ENCODE data around the gene GMIP.
"Not testable (repeated sequence)": the region's sequence is repeated elsewhere in the genome, so short reads cannot be mapped to it uniquely, and the experiment has no call there.

Gene GMIP

DNA sequence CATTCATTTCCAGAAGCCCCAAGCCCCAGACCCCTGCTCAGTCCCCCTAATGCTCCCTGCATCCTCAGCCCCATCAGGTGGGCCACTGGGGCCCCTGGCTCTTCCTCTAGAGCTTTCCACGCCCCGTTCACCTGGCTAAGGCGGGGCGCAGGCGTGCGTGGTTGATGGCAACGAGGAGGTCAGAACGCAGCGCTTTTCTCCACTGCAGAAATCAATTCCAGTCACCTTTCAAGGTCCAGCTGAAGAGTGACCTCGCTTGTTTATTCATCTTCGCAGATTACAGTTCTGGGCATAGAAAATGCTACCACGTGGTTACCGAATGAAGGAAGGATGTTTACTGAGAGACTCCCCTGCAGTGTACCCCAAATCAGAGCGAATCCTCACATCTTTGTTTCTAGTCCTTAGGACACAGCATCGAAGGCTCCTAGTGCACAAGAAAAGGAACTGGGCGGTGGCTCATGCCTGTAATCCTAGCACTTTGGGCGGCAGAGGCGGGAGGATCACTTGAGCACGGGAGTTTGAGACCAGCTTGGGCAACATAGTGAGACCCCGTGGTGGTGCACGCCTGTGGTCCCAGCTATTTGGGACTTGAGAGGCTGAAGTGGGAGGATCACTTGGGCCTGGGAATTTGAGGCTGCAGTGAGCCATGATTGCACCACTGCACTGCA lies 24.1 kb downstream of the GMIP start:
- Histone ChIP-seq H3K9me3 (ENCODE audit: control insufficient read depth in 1 of 2, low read length in 2 of 2) (no peaks in the 10 kb centered on the region), H3K36me3 (ENCODE audit: control insufficient read depth in 1 of 2, insufficient read depth in 2 of 2, low read length in 2 of 2) (no peaks in the 10 kb centered on the region), H3K4me3 (ENCODE audit: low read depth in 1 of 2, low read length in 2 of 2) (peak overlapping the region; percentile 21 to 56), H3K27me3 (ENCODE audit: low read depth, low read length) (no peaks in the 10 kb centered on the region), H3K27ac (ENCODE audit: low read length) (no peak overlapping the region), H3K4me1 (ENCODE audit: control insufficient read depth in 1 of 2, insufficient read depth in 2 of 2, low read length in 2 of 2) (peaks cover 0 to 11% of the 10 kb centered on the region in 2 donors)

DNA sequence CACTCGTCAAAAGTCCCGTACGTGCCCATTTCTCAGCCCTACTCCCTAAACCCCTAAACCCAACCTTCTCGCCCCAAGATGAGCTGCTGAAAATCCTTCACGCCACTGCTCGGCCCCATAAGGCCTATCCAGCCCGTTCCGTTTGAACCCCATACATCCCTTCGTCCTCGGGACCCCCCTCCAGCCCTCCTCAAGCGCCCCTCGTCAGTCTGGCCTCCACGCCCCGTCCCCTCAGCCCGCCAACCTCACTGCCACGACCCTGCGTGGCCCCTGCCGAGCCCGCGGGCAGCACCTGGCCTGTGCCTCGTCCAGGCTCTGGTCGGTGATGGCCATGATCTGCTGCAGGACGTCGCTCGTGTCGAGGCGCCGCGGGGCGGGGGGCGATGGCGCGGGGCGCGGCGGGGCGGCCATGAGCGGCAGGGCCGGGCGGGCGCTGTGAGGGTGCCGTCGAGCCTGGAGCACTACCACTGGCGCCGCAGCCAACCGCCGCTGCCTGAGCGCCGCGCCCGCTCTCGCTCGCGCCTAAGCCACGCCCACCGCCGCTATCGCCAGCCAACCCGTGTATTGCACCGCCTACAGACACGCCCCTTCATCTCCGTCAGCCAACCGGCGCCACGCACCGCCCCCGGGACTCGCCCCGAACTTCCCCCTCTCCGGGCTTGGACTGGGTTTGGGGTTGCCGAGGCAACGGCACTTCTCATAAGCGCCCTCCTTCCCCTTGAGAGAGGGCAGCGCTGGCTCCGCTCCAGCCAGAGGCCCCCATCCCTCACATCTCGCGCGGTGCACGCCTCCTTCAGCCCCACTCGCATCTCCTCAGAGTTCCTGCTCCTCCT lies 25.0 kb downstream of the GMIP start, which contains the start of gene PBX4:
TSS of gene PBX4 (minus strand) at position 469 of the 833 bp plus-strand sequence. CDS start at position 411, 58 bp downstream.
- peak within 1 kb of the TSS; percentile 39 to 56 for H3K4me3 ChIP-seq (ENCODE audit: low read depth in 1 of 2, low read length in 2 of 2)
- H3K27ac ChIP-seq (ENCODE audit: low read length): no peak within 1 kb of the TSS
- no peaks in the 10 kb centered on the region for H3K27me3 ChIP-seq (ENCODE audit: low read depth, low read length)
- H3K36me3 ChIP-seq (ENCODE audit: control insufficient read depth in 1 of 2, insufficient read depth in 2 of 2, low read length in 2 of 2): no peaks in the 10 kb centered on the region
- no peaks in the 10 kb centered on the region for H3K9me3 ChIP-seq (ENCODE audit: control insufficient read depth in 1 of 2, low read length in 2 of 2)
- H3K4me1 ChIP-seq (ENCODE audit: control insufficient read depth in 1 of 2, insufficient read depth in 2 of 2, low read length in 2 of 2): peaks cover 0 to 11% of the 10 kb centered on the region in 2 donors

DNA sequence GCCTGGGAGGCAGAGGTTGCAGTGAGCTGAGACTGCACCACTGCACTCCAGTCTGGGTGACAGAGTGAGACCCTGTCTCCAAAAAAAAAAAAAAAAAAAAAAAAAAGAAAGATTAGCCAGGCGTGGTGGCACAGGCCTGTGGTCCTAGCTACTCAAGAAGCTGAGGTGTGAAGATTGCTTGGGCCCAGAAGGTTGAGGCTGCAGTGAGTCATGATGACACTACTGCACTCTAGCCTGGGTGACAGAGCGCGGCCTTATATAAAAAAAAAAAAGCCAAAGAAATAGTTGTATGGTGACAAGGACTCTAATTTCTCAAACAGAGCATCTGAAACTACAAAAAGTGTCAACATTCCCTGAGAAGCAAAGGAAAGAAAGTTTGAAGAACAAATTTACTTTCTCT lies 28.4 kb downstream of the GMIP start:
- peaks cover 0 to 11% of the 10 kb centered on the region in 2 donors for H3K4me1 ChIP-seq (ENCODE audit: control insufficient read depth in 1 of 2, insufficient read depth in 2 of 2, low read length in 2 of 2)
- H3K27me3 ChIP-seq (ENCODE audit: low read depth, low read length): no peaks in the 10 kb centered on the region
- no peaks in the 10 kb centered on the region for H3K9me3 ChIP-seq (ENCODE audit: control insufficient read depth in 1 of 2, low read length in 2 of 2)
- H3K36me3 ChIP-seq (ENCODE audit: control insufficient read depth in 1 of 2, insufficient read depth in 2 of 2, low read length in 2 of 2): no peaks in the 10 kb centered on the region
- H3K4me3 ChIP-seq (ENCODE audit: low read depth in 1 of 2, low read length in 2 of 2): no peak overlapping the region
- no peak overlapping the region for H3K27ac ChIP-seq (ENCODE audit: low read length)

DNA sequence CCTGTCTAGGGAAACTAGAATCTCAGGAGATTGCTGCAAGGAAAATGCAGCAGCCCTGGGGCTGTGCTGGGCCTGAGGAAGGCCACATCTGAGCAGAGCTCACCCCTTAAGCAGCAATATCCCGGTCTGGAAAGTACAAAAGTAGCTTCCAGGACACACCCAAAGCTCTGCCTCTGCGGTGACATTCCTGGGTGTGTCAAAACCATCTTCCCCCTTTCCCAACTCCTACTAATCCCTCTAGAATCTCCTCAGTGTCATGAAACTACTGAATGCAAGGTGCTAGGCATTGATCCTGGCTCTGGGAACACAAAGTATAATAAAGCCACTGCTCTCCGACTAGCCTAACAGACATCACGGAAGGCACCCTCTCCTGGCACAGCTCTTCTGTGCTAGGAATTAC lies 30.0 kb downstream of the GMIP start:
- peaks cover 0 to 4% of the 10 kb centered on the region in 2 donors for H3K4me1 ChIP-seq (ENCODE audit: control insufficient read depth in 1 of 2, insufficient read depth in 2 of 2, low read length in 2 of 2)
- no peaks in the 10 kb centered on the region for H3K36me3 ChIP-seq (ENCODE audit: control insufficient read depth in 1 of 2, insufficient read depth in 2 of 2, low read length in 2 of 2)
- no peaks in the 10 kb centered on the region for H3K27me3 ChIP-seq (ENCODE audit: low read depth, low read length)
- H3K9me3 ChIP-seq (ENCODE audit: control insufficient read depth in 1 of 2, low read length in 2 of 2): no peaks in the 10 kb centered on the region
- H3K27ac ChIP-seq (ENCODE audit: low read length): no peak overlapping the region
- no peak overlapping the region for H3K4me3 ChIP-seq (ENCODE audit: low read depth in 1 of 2, low read length in 2 of 2)

DNA sequence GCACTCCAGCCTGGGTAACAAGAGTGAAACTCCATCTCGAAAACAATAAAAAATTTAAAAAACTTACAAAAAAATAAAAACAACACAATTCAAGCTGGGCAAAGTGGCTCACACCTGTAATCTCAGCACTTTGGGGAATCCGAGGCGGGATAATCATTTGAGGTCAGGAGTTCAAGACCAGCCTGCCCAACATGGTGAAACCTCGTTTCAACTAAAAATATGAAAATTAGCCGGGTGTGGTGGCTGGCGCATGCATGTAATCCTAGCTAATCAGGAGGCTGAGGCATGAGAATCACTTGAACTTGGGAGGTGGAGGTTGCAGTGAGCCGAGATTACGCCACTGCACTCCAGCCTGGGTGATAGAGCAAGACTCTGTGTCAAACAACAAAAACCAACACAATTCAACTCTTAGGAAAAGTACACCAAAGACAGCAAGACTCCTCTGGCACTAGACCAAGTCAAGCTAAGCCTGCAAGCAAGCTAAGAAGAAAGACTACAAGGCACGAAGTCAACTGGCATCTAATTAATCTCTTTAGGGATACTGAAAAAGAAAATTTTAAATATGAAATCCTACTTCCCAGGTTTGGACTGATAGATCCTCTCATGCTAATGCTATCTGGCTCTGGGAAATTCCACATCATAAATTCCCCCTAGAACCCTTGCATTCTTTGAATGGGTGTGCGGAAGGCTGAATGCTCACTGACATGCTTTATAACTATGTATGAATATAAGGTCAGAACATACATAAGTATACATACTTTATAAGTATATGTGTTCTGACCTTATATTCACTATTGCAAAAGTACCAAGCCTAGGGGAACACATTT lies 32.9 kb downstream of the GMIP start:
- H3K27ac ChIP-seq (ENCODE audit: low read length): no peak overlapping the region
- no peaks in the 10 kb centered on the region for H3K27me3 ChIP-seq (ENCODE audit: low read depth, low read length)
- no peak overlapping the region for H3K4me3 ChIP-seq (ENCODE audit: low read depth in 1 of 2, low read length in 2 of 2)

DNA sequence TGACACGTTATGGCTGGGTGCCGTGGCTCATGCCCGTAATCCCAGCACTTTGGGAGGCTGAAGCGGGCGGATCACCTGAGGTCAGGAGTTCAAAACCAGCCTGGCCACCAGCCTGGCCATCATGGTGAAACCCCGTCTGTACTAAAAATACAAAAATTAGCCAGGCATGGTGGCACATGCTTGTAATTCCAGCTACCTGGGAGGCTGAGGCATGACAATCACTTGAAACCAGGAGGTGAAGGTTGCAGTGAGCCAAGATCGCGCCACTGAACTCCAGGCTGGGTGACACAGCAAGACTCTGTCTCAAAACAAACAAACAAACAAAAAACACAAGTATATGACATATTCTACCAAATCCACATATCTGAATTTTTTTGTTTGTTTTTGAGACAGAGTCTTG lies 36.8 kb downstream of the GMIP start:
- not testable (repeated sequence) for H3K4me3 ChIP-seq (ENCODE audit: low read depth in 1 of 2, low read length in 2 of 2); H3K27ac ChIP-seq (ENCODE audit: low read length); H3K9me3 ChIP-seq (ENCODE audit: control insufficient read depth in 1 of 2, low read length in 2 of 2)

More for the DNA sequence above, 32.9 kb downstream of the GMIP start:
- no peaks in the 10 kb centered on the region for H3K9me3 ChIP-seq (ENCODE audit: control insufficient read depth in 1 of 2, low read length in 2 of 2)
- no peaks in the 10 kb centered on the region for H3K36me3 ChIP-seq (ENCODE audit: control insufficient read depth in 1 of 2, insufficient read depth in 2 of 2, low read length in 2 of 2)
- H3K4me1 ChIP-seq (ENCODE audit: control insufficient read depth in 1 of 2, insufficient read depth in 2 of 2, low read length in 2 of 2): no peaks in the 10 kb centered on the region

DNA sequence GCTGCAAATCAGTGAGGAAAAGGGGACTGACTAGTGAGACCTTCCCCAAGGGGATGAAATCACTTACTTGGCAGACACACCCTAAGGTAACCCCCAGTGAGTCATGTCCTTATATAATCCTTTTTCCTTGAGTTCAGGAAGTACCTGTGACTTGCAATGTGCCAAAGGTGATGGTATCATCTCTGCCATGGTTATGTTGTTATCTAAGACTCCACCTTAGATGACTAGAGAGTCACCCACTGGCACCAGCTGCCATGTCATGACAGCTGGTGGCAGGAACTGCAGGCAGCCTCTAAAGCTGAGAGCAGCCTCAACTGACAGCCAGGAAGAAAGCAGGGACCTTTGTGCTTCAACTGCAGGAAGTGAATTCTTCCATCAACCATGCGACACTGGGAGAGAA lies 37.4 kb downstream of the GMIP start:
- Histone ChIP-seq H3K4me1 (ENCODE audit: control insufficient read depth in 1 of 2, insufficient read depth in 2 of 2, low read length in 2 of 2) (no peaks in the 10 kb centered on the region), H3K27me3 (ENCODE audit: low read depth, low read length) (no peaks in the 10 kb centered on the region), H3K27ac (ENCODE audit: low read length) (peak overlapping the region; percentile 39), H3K4me3 (ENCODE audit: low read depth in 1 of 2, low read length in 2 of 2) (no peak overlapping the region), H3K36me3 (ENCODE audit: control insufficient read depth in 1 of 2, insufficient read depth in 2 of 2, low read length in 2 of 2) (no peaks in the 10 kb centered on the region), H3K9me3 (ENCODE audit: control insufficient read depth in 1 of 2, low read length in 2 of 2) (no peaks in the 10 kb centered on the region)

More for the DNA sequence above, 36.8 kb downstream of the GMIP start:
- not testable (repeated sequence) for H3K36me3 ChIP-seq (ENCODE audit: control insufficient read depth in 1 of 2, insufficient read depth in 2 of 2, low read length in 2 of 2); H3K27me3 ChIP-seq (ENCODE audit: low read depth, low read length); H3K4me1 ChIP-seq (ENCODE audit: control insufficient read depth in 1 of 2, insufficient read depth in 2 of 2, low read length in 2 of 2)

DNA sequence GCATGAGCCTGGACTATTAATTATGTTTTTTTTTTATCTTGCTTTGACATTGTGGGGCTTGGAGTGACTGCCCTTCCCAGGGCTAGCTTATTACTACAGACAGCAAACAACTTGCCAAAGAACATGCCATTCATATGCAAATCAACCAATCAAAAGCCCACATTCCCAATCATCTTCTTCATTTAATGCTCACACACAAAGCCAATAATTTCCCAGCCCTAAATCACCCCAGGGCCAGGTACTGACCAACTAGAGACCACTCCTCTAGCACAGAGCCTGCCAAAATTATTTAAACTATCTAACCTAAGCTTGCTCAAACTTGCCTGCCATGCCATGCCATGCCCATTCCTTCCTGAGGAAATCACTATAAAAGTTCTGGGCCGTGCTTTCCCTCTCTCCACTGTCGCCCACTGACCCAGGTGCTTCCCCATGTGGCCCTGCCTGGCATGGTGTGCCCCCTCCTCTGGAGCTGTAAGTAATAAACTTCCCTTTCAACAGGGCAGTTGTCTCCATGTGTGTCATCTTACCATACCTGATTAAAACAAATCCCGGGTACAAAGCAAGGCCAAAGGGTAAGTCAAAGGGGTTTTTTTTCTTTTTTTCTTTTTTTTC lies 40.6 kb downstream of the GMIP start:
- H3K4me3 ChIP-seq (ENCODE audit: low read depth in 1 of 2, low read length in 2 of 2): no peak overlapping the region
- no peak overlapping the region for H3K27ac ChIP-seq (ENCODE audit: low read length)
- H3K27me3 ChIP-seq (ENCODE audit: low read depth, low read length): no peaks in the 10 kb centered on the region
- no peaks in the 10 kb centered on the region for H3K4me1 ChIP-seq (ENCODE audit: control insufficient read depth in 1 of 2, insufficient read depth in 2 of 2, low read length in 2 of 2)
- no peaks in the 10 kb centered on the region for H3K9me3 ChIP-seq (ENCODE audit: control insufficient read depth in 1 of 2, low read length in 2 of 2)
- no peaks in the 10 kb centered on the region for H3K36me3 ChIP-seq (ENCODE audit: control insufficient read depth in 1 of 2, insufficient read depth in 2 of 2, low read length in 2 of 2)

DNA sequence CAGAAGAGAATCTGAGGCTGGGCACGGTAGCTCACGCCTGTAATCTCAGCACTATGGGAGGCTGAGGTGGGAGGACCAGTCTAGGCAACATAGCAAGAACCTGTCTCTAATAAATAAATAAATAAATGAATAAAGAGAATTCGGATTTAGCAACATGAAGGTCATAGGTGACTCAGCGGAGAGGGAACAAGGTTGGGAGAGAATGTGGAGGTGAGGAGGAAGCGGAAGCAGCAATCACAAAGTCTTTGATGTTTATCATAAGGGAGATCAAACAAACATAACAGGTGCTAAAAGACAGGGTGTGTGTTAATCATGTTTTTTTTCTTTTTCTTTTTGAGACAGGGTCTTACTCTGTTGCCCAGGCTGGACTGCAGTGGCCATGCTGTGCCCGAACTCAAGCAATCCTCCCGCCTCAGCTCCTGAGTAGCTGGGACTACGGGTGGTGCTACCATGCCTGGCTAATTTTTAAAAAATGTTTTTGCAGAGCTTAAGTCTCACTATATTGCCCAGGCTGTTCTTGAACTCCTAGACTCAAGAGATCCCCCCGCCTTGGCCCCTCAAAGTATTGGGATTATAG lies 41.2 kb downstream of the GMIP start:
- H3K36me3 ChIP-seq (ENCODE audit: control insufficient read depth in 1 of 2, insufficient read depth in 2 of 2, low read length in 2 of 2): no peaks in the 10 kb centered on the region
- no peak overlapping the region for H3K4me3 ChIP-seq (ENCODE audit: low read depth in 1 of 2, low read length in 2 of 2)
- no peaks in the 10 kb centered on the region for H3K27me3 ChIP-seq (ENCODE audit: low read depth, low read length)
- no peak overlapping the region for H3K27ac ChIP-seq (ENCODE audit: low read length)
- H3K9me3 ChIP-seq (ENCODE audit: control insufficient read depth in 1 of 2, low read length in 2 of 2): no peaks in the 10 kb centered on the region
- H3K4me1 ChIP-seq (ENCODE audit: control insufficient read depth in 1 of 2, insufficient read depth in 2 of 2, low read length in 2 of 2): no peaks in the 10 kb centered on the region

DNA sequence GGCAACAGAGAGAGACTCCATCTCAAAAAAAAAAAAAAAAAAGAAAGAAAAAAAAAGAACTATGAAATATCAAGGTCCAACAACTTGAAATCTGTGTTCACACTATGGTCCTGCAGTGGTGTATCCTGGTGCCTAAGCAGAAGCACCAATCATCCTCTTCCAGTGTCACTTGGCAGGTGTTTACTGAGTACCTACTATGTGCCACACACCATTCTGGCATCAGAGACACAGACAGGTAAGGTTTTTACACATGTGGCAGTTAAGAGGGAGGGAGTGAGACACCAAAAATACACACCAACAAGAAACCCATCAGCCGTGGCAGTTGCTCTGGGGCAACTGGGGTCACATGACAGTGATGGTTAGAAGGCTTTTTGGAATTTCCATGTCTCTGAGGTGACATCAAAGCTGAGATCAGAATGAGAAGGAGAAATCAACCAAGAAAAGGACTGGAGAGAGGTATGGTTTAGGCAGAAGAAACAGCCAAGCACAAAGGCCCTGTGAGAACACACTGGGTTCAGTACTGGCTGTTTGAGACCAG lies 42.6 kb downstream of the GMIP start:
- no peaks in the 10 kb centered on the region for H3K27me3 ChIP-seq (ENCODE audit: low read depth, low read length)
- H3K36me3 ChIP-seq (ENCODE audit: control insufficient read depth in 1 of 2, insufficient read depth in 2 of 2, low read length in 2 of 2): no peaks in the 10 kb centered on the region
- no peaks in the 10 kb centered on the region for H3K4me1 ChIP-seq (ENCODE audit: control insufficient read depth in 1 of 2, insufficient read depth in 2 of 2, low read length in 2 of 2)
- no peak overlapping the region for H3K27ac ChIP-seq (ENCODE audit: low read length)
- no peaks in the 10 kb centered on the region for H3K9me3 ChIP-seq (ENCODE audit: control insufficient read depth in 1 of 2, low read length in 2 of 2)
- H3K4me3 ChIP-seq (ENCODE audit: low read depth in 1 of 2, low read length in 2 of 2): no peak overlapping the region
